ENCODE measurements around the gene FAM156B.
"Not testable (repeated sequence)": the region's sequence is repeated elsewhere in the genome, so short reads cannot be mapped to it uniquely, and the experiment has no call there.

DNA sequence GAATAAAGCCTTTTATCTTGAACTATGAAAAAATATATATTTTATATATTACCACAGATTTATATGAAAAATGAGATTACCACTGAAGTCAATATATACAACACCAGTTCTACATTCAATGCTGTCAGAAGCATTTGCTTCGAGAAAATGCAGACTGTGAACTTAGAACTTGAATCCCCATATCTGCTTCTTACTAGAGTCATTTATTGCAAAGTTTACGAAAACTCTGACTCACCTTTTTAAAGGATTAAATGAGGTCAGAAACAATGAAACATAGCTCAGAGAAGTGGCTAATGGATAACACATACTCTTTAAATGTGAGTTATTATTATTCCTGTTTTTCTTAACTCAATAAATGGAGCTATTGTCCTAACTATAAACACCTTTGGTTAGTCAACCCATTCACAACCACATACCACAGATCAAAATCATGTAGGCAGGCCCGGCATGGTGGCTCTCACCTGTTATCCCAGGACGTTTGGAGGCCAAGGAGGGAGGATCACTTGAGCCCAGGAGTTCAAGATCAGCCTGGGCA lies 40.1 kb upstream of the FAM156B start:
- not testable (repeated sequence) for TF ChIP-seq HDAC8 (tag; IDR thresholded peaks at IDR 0.05); BMI1 (IDR thresholded peaks at IDR 0.05; ENCODE audit: low read length)
